Mesenchymal stem cell (in vitro differentiated cells and primary cell): Measurements from ENCODE around the gene SNX25.
"Not testable (repeated sequence)": the region's sequence is repeated elsewhere in the genome, so short reads cannot be mapped to it uniquely, and the experiment has no call there.

ENCODE experiments used
- DNase-seq: peaks from one replicate; pipeline ENCODE4 v3.0.0-alpha.2; 2013
- H2AFZ ChIP-seq: one replicate; pipeline ENCODE4 v1.6.1; 2013; ENCODE audit warnings: low read depth, mild to moderate bottlenecking, control low read depth, inconsistent platforms, low read length, moderate library complexity
- H2AK5ac ChIP-seq: 2 replicates; pipeline ENCODE4 v1.6.1; 2013; ENCODE audit warnings: low read length, moderate library complexity, mild to moderate bottlenecking, inconsistent platforms; ENCODE audit not compliant: severe bottlenecking
- H2BK120ac ChIP-seq: one replicate; pipeline ENCODE4 v1.6.1; 2013; ENCODE audit warnings: low read depth, mild to moderate bottlenecking, inconsistent platforms, low read length, moderate library complexity
- H2BK12ac ChIP-seq, 2 experiments: one replicate each; pipeline ENCODE4 v1.6.1; 2013; ENCODE audit warnings: inconsistent platforms in 2 of 2, low read length in 2 of 2, mild to moderate bottlenecking in 2 of 2, moderate library complexity in 2 of 2, control low read depth in 1 of 2
- H2BK15ac ChIP-seq: one replicate; pipeline ENCODE4 v1.6.1; 2013; ENCODE audit warnings: mild to moderate bottlenecking, low read depth, inconsistent platforms; ENCODE audit not compliant: poor library complexity, severe bottlenecking
- H2BK5ac ChIP-seq: 2 replicates; pipeline ENCODE4 v1.6.1; 2013; ENCODE audit warnings: low read depth, mild to moderate bottlenecking, low read length, control low read depth, inconsistent platforms; ENCODE audit not compliant: poor library complexity, severe bottlenecking
- H3K14ac ChIP-seq, 2 experiments: one replicate each; pipeline ENCODE4 v1.6.1; 2013; ENCODE audit warnings: inconsistent platforms in 2 of 2, low read length in 2 of 2, control low read depth in 1 of 2, mild to moderate bottlenecking in 1 of 2, moderate library complexity in 1 of 2
- H3K18ac ChIP-seq, 2 experiments: one replicate each; pipeline ENCODE4 v1.6.1; 2013; ENCODE audit warnings: inconsistent platforms in 2 of 2, low read length in 2 of 2, control low read depth in 1 of 2, low read depth in 1 of 2, mild to moderate bottlenecking in 1 of 2
- H3K23ac ChIP-seq, 2 experiments: one replicate each; pipeline ENCODE4 v1.6.1; 2013; ENCODE audit warnings: inconsistent platforms in 2 of 2, low read length in 2 of 2, mild to moderate bottlenecking in 2 of 2, moderate library complexity in 2 of 2, control low read depth in 1 of 2
- H3K27ac ChIP-seq: 2 replicates; pipeline ENCODE4 v1.5.1; 2013; ENCODE audit warnings: mild to moderate bottlenecking, moderate library complexity, low read length, control low read depth, inconsistent platforms; ENCODE audit not compliant: poor library complexity, severe bottlenecking
- H3K27me3 ChIP-seq, 2 experiments: 2 replicates each; pipeline versions ENCODE4 v1.6.1 to v1.7.0; 2013; ENCODE audit warnings: low read length in 2 of 2, mild to moderate bottlenecking in 2 of 2, moderate library complexity in 2 of 2, control low read depth in 1 of 2, inconsistent platforms in 1 of 2; ENCODE audit not compliant: control insufficient read depth in 1 of 2, insufficient read depth in 1 of 2
- H3K36me3 ChIP-seq, 2 experiments: 2 replicates each; pipeline versions ENCODE4 v1.6.1 to v1.7.0; 2013; ENCODE audit warnings: low read length in 2 of 2, control low read depth in 1 of 2, inconsistent platforms in 1 of 2, low read depth in 1 of 2, mild to moderate bottlenecking in 1 of 2; ENCODE audit not compliant: insufficient read depth in 2 of 2, control insufficient read depth in 1 of 2
- H3K4ac ChIP-seq, 2 experiments: one replicate each; pipeline ENCODE4 v1.6.1; 2013; ENCODE audit warnings: inconsistent platforms in 2 of 2, low read length in 2 of 2, mild to moderate bottlenecking in 2 of 2, moderate library complexity in 2 of 2, control low read depth in 1 of 2, low read depth in 1 of 2
- H3K4me1 ChIP-seq: 2 replicates; pipeline ENCODE4 v1.6.1; 2013; ENCODE audit warnings: low read depth, low read length, control low read depth; ENCODE audit not compliant: control insufficient read depth, insufficient read depth
- H3K4me2 ChIP-seq: 2 replicates; pipeline ENCODE4 v1.6.1; 2013; ENCODE audit warnings: low read length, mild to moderate bottlenecking, inconsistent platforms; ENCODE audit not compliant: poor library complexity, severe bottlenecking
- H3K4me3 ChIP-seq, 2 experiments: 2 replicates each; pipeline versions ENCODE4 v1.5.1 to v1.7.0; 2013; ENCODE audit warnings: low read length in 2 of 2, mild to moderate bottlenecking in 2 of 2, control low read depth in 1 of 2, low read depth in 1 of 2; ENCODE audit not compliant: insufficient read depth in 1 of 2
- H3K79me1 ChIP-seq: replicated peaks from 2 replicates; pipeline ENCODE4 v1.6.1; 2013; ENCODE audit warnings: mild to moderate bottlenecking, control low read depth, low read length, inconsistent platforms; ENCODE audit not compliant: poor library complexity, severe bottlenecking
- H3K9ac ChIP-seq: 2 replicates; pipeline ENCODE4 v1.7.0; 2013; ENCODE audit warnings: mild to moderate bottlenecking, low read length, moderate library complexity
- H3K9me3 ChIP-seq: 2 replicates; pipeline ENCODE4 v1.7.0; 2013; ENCODE audit warnings: mild to moderate bottlenecking, low read length; ENCODE audit not compliant: control insufficient read depth
- H4K8ac ChIP-seq: one replicate; pipeline ENCODE4 v1.6.1; 2013; ENCODE audit warnings: inconsistent platforms, mild to moderate bottlenecking, low read length, moderate library complexity
- H4K91ac ChIP-seq: one replicate; pipeline ENCODE4 v1.6.1; 2013; ENCODE audit warnings: mild to moderate bottlenecking, low read length, inconsistent platforms
- WGBS: methylation state at CpG from one replicate; pipeline ENCODE4 v1.1.7; 2013; ENCODE audit warnings: mixed read lengths; 5-methylcytosine and 5-hydroxymethylcytosine counted together

The SNX25 gene

GRCh38 chr4:185317462-185317861 is 108.1 kb downstream of the SNX25 start:
- not testable (repeated sequence) for H2BK120ac ChIP-seq, H3K4me1 ChIP-seq, H4K91ac ChIP-seq, H3K14ac ChIP-seq, H2BK5ac ChIP-seq, H3K4me2 ChIP-seq, H3K79me1 ChIP-seq, H2BK15ac ChIP-seq, H3K4me3 ChIP-seq, H3K27me3 ChIP-seq, H4K8ac ChIP-seq, DNase-seq, H3K4ac ChIP-seq, H3K23ac ChIP-seq, H3K9ac ChIP-seq, H2BK12ac ChIP-seq, H2AK5ac ChIP-seq, H2AFZ ChIP-seq, H3K27ac ChIP-seq, H3K18ac ChIP-seq, H3K9me3 ChIP-seq
- peaks cover 0 to 34% of the 10 kb centered on the region in 2 experiments for H3K36me3 ChIP-seq
- 83% methylated on average over 1 of the region's 3 CpGs for WGBS

GRCh38 chr4:185317880-185318279 is 108.5 kb downstream of the SNX25 start:
- no peak overlapping the region for H3K18ac ChIP-seq
- H3K14ac ChIP-seq, result no peak overlapping the region
- no peak overlapping the region for H2BK15ac ChIP-seq
- H3K27ac ChIP-seq, result no peak overlapping the region
- H4K91ac ChIP-seq, result no peak overlapping the region
- no peak overlapping the region for H2AFZ ChIP-seq
- H2BK5ac ChIP-seq, result no peak overlapping the region
- no peak overlapping the region for H3K9ac ChIP-seq
- peaks cover 0 to 30% of the 10 kb centered on the region in 2 experiments for H3K36me3 ChIP-seq
- H3K9me3 ChIP-seq, result no peaks in the 10 kb centered on the region
- H3K79me1 ChIP-seq, result peaks cover 2% of the 10 kb centered on the region
- no peak overlapping the region for H3K4me2 ChIP-seq
- H3K23ac ChIP-seq, result no peak overlapping the region
- no peak for DNase-seq
- H2BK12ac ChIP-seq, result no peak overlapping the region
- WGBS, result no CpG with 5 or more reads among the region's 1 CpG
- no peaks in the 10 kb centered on the region for H3K27me3 ChIP-seq
- no peak overlapping the region for H2BK120ac ChIP-seq
- no peaks in the 10 kb centered on the region for H3K4me1 ChIP-seq
- H4K8ac ChIP-seq, result no peak overlapping the region
- no peak overlapping the region for H3K4me3 ChIP-seq
- H2AK5ac ChIP-seq, result no peak overlapping the region
- no peak overlapping the region for H3K4ac ChIP-seq

DNA sequence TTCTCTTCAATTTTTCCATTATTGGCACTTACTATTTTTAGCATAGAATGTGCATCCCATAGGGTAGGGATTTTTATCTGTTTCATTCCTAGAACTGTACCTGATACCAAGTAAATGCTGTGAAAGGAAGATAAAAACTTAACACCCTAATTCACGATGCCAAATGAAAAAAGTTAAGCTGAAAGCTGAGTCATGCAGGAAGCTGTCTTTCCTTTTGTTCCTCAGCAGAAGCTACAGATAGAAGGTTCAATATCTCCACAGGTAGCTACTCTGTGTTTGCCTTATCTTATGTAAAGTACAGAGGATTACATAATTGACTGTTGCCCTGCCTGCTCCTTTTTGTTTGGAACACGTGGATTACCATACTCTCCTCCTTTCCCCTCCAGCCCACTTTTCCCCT is 109.3 kb downstream of the SNX25 start:
- Histone ChIP-seq H2BK120ac (no peak overlapping the region), H3K27ac (no peak overlapping the region), H3K4ac (no peak overlapping the region), H2AFZ (no peak overlapping the region), H3K14ac (no peak overlapping the region), H3K79me1 (peaks cover 2% of the 10 kb centered on the region), H3K18ac (no peak overlapping the region), H3K4me1 (no peaks in the 10 kb centered on the region), H3K36me3 (peaks cover 0 to 22% of the 10 kb centered on the region in 2 experiments), H4K91ac (no peak overlapping the region), H3K23ac (no peak overlapping the region), H4K8ac (no peak overlapping the region), H2AK5ac (no peak overlapping the region), H2BK15ac (no peak overlapping the region), H3K9ac (no peak overlapping the region), H3K27me3 (no peaks in the 10 kb centered on the region), H2BK12ac (no peak overlapping the region), H3K9me3 (no peaks in the 10 kb centered on the region), H2BK5ac (no peak overlapping the region), H3K4me3 (no peak overlapping the region), H3K4me2 (no peak overlapping the region)
- DNase-seq, result peak; percentile 26
- WGBS, result 0% methylated on average over 1 of the region's 2 CpGs

- H4K8ac ChIP-seq, result no peak overlapping the region
- no peak overlapping the region for H3K23ac ChIP-seq
- no peaks in the 10 kb centered on the region for H3K9me3 ChIP-seq
- H2BK15ac ChIP-seq, result no peak overlapping the region
- H3K27me3 ChIP-seq, result no peaks in the 10 kb centered on the region
- 95% methylated on average over 1 of the region's 2 CpGs for WGBS
- H3K14ac ChIP-seq, result no peak overlapping the region
- H2BK120ac ChIP-seq, result no peak overlapping the region
- no peak for DNase-seq
- H2AK5ac ChIP-seq, result no peak overlapping the region
- no peak overlapping the region for H2BK12ac ChIP-seq
- H4K91ac ChIP-seq, result no peak overlapping the region
- peaks cover 1% of the 10 kb centered on the region for H3K79me1 ChIP-seq
- H3K4ac ChIP-seq, result no peak overlapping the region
- no peak overlapping the region for H3K27ac ChIP-seq
- H3K4me2 ChIP-seq, result no peak overlapping the region
- H3K4me1 ChIP-seq, result no peaks in the 10 kb centered on the region
- no peak overlapping the region for H2BK5ac ChIP-seq
- H2AFZ ChIP-seq, result no peak overlapping the region
- H3K9ac ChIP-seq, result no peak overlapping the region
- H3K4me3 ChIP-seq, result no peak overlapping the region
- no peak overlapping the region for H3K18ac ChIP-seq
- H3K36me3 ChIP-seq, result peaks cover 0 to 11% of the 10 kb centered on the region in 2 experiments
Observed at GRCh38 chr4:185322803-185323202, 113.4 kb downstream of the SNX25 start.
